GM18870 (cell line): ENCODE results near the gene EOMES.

Source experiments
- ATAC-seq: cut with Tn5 transposase; IDR thresholded peaks from one replicate; pipeline ENCODE4 v1.9.1; 2021; ENCODE audit warnings: moderate library complexity; ENCODE audit not compliant: unreplicated experiment

The EOMES gene

DNA sequence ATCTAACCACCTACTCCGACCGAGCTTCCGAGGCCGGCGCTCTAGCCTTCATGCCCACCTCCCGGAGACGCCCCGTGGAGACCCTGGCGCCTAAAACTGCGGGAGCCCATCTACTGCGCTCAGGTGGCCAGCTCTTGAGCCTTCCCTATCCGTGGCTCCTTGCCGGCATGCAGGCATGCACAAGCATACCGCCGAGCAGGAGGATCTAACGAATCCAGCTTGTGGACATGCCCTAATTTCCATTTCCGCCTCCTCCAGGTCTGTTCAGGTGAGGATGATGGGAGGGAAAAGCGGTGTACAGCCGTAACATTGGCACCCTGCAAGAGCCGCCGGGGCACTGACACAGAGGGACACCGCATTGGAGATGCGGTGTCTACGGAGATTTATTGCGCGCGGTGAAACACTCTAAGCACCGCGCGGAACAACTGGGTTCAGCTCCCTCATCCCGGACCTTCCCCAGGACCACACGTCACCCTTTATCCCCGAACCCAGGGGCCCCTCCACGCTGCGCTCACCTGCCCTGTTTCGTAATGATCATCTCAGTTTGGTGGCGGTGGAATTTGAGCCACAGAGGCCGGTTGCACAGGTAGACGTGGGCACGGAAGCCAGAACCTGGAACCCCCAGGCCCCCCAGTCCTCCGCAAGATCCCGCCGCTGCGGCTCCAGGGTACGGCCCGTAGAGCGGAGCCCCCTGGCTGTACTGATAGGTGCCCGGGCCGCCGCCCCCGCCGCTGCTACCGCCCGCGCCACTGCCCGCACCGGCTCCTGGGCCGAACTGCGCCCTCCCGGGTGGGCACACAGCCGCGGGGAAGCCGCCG is 1.0 kb downstream of the EOMES start:
- peak; percentile 4 for ATAC-seq

DNA sequence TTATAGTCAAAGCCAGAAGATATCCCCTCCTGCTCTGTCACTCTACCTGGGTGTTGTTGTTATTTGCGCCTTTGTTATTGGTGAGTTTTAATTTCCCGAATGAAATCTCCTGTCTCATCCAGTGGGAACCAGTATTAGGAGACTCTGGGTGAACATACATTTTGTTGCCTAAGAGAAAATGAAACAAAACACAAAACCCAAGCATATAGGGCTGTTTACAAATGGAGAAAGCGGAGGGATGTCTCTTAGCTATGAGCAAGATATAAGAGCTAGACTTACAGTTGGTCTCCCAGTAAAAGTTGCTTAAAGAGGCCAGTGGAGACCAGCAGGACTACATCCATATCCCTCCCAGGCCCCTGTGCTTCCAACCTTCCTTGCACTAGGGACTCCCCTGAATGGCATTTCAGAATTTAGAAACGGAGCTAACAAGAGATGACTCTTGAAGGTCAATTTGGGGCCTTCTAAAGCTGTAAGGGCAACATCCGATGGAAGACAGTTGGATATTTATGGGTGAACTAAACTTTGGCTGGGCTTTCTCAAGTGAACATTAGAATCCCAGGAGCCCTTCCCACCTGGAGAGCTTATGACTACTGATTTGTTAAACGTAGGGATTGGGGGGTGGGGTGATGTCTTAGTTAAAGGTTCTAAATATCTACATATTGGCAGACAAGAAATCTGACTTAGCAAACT is 2.7 kb downstream of the EOMES start:
- no peak for ATAC-seq

DNA sequence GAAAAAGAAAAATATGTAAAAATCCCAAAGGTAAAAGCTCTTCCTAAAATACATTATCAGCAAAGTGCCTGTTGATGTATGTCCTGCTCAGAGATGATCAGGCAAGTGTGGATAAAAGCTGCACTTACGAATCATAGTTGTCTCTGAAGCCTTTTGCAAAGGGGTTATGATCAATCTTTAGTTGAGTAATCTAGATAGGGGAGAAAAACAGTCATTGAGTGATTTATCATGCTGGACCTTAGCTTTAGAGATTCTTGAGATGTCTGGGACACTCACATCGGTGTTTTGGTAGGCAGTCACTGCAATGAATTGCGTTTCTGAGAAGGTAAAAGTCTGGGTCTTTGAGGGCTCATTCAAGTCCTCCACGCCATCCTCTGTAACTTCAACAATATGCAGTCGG is 3.7 kb downstream of the EOMES start:
- ATAC-seq: no peak

DNA sequence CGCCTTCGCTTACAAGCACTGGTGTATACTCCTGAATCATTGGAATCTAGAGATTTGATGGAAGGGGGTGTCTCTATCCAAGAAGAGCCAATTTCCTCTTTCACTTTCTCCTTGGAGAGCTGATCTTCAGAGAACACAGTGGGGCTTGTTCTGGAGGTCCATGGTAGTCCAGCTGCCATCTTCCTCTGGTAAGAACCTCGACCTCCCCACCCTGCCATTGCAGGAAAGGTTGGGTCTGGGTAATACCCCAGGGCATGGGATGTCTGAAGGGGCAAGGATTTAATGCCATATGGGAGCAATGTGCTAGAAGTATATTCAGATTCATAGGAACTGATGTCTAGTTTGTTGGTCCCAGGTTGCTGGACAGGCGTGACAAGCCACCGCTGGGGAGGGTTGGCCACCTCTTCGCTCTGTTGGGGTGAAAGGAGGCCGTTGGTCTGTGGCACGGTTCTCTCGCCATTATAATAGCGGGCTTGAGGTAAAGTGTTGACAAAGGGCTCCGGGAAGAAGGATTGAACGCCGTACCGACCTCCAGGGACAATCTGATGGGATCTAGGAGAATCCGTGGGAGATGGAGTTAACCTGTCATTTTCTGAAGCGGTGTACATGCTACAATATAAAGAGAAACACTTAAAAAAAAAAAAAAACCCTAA is 4.8 kb downstream of the EOMES start:
- ATAC-seq: no peak

DNA sequence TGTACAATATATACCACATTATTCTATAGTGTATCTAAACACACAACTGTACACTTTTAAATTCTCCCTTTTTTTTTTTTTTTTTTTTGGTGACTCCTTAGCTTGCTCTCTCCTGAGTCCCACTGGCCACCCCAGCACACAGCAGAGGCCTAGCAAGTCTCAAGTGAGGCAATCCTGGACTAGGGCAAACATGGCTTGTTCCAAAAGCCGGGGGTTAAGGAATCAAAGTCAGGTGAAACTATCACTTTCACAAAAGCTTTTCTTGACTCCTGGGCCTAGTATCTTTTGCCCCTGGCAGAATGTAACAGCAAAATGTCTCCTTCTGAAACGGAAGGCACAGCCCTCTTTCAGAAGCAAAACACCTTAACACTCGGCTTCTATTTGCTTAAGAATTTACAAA is 5.8 kb downstream of the EOMES start:
- no peak for ATAC-seq

DNA sequence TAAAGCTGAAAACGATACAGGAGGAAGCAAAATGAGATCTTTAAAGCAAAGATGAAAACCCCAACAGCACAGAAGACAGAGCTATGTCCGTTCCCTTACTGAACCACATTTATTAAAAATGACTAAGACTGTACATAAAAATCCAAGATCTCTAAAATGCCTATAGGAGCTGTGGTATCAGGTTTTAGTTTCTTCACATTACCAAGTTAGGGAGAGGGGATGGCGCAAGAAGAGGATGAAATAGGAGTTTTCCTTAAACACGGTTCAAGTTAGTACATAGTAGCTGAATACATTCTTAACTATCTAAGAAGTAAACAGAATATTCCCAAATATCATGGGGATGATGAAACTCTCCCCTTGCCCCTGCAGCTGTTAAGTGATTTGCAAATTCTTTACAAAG is 6.3 kb downstream of the EOMES start:
- ATAC-seq: no peak

DNA sequence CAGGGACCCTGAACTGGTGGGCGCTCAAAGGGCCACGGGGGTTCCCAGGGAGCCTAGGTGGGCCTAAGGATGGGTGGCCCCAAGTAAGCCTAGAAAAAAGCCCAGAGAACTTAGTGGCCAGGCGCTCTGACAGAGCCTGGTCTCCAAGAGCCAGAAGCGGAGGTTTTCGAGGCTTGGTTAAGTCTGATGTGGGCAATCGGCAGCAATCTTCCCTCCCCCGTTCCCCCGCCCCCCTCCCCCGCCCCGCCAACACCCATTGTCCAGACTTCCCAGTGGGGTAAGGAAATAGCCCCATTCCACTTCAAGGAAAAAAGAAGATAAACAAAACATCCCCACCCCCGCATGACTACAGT is 6.7 kb downstream of the EOMES start:
- no peak for ATAC-seq

DNA sequence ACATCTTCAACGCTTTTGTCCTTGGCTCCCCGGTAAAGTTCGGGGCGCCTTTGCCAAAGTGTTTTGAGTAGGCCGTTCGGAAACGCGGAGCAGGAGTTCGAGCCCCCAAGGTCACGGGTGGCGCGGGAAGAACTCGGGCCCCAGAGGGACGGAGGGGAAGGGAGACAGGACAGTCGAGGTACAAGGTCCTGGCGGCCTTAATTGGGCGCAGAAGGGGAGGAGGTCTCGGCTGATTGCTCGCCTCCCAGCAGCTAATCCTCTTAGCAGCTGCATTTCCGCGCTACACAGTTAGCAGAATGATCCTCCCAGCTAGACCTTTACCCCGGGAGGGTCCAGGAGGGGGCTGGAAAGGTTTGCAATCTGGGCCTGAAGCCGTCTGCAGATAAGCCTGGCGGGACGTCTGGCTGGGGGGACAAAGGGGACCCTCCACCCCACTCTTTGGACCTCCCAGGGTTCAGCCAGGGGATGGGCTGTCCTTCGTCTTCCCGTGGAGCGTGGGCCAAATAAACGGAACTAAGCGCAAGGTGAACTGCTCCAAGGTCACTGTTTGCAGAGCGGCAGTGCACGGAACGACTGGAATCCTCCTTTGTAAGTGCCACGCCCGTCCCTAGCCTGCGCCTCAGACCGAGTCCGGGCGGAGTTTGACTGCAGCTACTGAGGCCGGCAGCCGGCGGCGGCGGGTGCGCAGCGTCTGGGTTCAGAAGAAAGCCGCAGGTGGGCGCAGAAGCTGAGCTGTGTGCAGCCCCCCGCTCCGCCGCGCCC is 7.2 kb downstream of the EOMES start:
- ATAC-seq: no peak

DNA sequence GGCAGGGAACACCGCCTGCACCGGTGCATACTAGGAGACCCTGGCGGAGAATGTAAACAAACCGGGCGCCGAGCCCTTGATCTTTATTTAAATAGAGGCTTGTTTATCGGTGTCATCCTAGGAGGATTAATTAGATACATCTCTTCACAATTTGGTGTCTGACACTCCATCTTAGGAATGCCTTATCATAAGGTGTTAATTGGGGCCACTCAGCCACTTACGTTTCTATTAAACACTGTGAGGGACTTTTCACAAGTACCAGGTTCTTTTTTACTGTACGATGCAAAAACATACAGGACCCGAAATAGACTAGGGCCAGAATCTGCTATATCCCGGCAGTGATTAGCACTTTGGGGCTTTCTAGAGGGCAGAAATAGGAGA is 8.0 kb downstream of the EOMES start:
- no peak for ATAC-seq

DNA sequence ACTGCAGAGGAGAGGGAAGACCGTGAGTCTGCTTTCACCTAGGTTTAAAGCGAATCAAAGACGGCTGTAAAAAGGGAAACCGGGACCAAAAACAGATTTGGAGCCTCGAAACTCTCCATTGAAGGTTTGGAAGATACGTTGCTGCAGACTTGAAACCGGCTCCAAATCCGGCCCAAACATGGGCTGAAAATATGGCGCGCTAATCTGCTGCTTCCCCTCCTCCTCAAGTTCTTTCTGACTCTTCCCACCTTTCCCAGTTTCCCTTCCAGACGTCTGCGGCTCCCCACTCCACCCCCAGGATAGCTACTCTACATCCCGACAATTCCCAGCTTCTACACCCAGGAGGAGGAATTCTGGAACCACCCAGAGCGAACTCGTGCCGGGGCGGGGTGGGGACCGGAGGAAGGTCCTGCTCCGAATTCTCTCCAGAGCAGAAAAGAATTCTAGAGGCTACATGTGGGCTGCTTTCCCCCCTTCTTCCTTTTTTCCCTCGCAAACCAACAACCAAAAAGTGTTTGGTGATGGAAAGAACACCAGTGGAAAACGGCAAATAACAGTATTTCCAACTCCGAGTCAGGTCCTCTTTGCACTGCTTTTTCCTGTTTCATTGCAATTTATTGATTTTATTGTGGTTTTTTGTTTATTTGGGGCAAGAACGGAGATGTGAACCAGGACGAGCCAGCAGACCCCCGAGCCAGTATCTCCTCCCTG is 8.5 kb downstream of the EOMES start:
- no peak for ATAC-seq

DNA sequence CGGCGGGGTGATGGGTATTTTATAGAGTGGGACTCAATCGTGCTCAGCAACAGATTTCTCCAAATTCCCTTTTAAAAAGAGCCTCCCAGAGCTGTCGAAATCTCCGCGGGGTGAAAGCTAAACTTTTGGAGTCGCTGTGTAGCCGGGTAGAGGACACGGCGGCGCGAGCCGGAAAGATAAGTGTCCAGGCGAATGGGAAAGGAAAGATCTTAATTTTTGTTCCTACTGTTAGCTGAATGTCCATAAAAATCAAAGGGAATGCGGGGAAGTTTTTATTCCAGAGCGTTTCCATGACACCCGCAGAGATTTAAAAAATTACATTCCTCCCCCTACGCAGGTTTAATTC is 9.1 kb downstream of the EOMES start:
- ATAC-seq: no peak

DNA sequence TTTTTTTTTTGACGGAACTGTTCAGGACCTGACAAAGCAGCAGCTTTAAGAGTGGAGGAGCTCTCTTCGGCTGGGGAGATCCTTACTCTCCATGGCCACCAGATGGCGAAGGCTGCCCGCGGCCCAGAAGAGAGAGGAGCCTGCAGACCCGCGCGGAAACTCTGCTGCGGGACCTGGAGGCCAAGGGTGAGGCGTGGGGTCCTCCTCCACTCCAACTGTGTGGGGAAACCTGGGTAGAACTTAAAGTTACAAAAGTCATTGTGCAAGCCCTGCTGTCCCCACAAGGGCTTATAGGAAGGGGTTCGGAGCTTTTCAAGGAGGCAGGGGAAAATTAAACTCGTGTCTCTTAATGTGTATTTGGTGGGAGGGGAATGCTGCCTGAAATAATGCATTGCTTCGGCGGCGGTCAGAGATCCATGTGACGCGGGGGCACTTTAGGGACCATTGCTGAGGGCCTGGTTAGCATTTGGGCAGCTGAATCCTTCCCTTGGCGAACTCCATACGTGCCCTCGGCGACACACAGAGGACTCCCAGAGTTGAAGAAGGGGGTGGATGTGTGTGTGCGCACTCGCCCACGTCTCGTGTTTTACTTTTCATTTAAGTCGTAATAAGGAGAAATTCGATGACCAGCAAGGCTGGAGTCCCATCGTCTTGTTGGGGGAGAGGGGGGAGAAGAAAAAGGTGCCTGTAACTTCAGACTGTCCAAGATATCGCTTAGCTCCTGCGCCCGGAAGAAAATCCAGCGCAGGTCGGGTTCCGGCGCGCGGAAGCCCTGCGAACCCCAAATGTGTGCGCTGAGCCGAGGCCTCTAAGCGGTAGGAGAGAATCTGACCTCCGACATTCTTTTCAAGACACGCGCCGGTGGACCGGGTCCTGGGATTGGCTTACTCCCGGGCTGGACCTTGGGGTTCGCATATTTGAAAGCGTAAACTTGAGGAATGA is 9.7 kb downstream of the EOMES start:
- ATAC-seq: peak; percentile 73

DNA sequence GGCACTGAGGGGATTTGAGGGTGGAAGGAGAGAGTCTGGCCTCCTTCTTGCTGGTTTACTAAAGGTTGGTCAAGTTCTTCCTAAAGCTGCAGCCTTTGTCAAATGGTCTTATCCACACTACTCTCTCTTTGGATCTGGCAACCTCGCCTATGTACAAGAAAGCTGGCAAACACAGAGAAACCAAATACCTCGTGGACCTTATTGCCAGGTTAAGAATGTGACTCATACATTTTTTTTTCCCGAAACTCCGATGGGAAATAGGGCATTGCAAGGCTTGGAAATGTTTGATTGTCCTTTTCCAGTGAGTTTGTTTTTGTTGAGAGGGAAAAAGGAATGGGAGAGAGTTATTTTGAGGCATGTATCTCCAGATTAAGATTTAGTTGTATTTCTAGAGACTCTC is 13.9 kb downstream of the EOMES start:
- ATAC-seq: no peak

DNA sequence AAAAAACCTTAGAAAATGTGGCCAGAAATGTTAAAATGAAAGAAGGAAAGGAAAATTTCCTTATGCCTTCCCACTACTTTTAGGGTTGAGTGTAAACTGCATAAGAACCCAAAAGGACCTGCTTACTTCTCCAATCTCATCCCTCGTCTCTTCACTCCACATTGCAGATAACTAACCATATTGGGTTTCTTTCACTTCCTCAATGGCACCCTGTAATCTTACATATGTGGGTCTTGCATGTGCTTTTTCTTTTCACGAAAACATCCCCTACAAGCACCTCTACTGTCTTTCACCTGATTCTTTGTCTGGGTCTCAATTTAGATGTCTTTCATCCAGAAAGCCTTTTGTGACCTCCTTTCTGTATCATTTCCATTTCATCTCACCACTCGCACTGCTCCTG is 23.1 kb downstream of the EOMES start:
- ATAC-seq: no peak

DNA sequence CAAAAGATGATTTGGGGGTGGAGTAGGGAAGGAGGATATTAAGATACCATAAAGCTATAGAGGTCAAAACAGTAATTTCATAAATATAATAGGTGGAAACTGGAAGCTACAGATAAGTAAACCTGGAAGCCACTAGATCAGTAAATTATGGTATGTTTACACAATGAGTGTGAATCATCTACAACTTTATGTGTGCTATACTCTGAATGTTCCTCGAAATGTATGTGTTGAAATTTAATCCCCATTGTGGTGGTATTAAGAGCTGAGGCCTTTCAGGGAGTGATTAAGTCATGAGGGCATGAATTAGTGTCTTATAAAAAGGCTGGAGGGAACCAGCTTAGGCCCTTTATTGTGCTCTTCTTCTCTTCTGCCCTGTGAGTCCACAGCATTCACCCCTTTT is 25.2 kb downstream of the EOMES start:
- no peak for ATAC-seq

DNA sequence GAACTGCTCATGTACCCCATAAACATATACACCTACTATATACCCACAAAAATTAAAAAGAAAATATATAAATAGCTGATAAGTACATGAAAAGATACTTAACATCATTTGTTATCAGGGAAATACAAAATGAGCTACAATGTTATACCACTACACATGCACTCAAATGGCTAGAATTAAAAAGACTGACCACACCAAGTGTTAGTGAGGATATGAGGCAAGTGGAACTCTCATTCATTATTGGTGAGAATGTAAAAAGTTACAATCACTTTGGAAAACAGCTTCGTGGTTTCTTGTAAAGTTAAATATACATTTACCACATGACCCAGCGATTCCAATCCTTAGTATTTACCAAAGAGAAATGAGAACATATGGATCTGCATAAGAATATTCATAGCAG is 26.5 kb downstream of the EOMES start:
- ATAC-seq: no peak

DNA sequence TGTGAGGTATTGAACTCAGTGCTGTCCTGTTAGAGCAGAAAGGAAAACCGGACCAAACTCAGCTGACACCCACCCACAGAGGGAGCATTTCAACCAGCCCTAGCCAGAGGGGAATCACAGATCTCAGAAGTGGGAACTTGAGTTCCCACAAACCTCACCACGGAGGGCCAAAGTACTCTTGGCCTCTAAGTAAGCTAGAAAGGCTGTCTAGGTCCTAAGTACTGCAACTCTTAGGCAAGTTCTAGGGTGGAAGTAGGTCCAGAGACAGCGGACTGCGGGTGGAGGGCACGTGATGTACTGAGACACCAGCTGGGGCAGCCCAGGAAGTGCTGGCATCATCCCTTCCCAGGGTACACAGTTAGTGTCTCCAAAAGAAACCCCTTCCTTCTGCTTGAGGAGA is 34.1 kb downstream of the EOMES start:
- no peak for ATAC-seq

DNA sequence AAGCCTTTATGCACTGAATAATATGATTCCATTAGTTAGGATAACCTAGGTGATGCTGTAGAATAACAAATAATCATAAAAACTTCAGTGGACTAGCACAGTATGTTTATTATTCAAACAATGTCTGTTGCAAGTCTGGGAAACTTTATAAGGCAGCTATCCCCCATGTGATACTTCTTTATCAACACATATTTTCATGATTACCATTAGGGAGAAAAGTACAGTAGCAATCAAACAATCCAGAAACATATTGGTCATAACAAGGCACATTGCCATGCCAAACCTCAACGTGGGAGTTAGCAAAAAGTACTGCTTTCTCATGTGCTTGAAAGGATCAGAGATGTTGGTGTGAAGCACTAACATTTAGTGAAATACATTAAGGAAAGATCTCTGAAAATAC is 35.5 kb downstream of the EOMES start:
- no peak for ATAC-seq

DNA sequence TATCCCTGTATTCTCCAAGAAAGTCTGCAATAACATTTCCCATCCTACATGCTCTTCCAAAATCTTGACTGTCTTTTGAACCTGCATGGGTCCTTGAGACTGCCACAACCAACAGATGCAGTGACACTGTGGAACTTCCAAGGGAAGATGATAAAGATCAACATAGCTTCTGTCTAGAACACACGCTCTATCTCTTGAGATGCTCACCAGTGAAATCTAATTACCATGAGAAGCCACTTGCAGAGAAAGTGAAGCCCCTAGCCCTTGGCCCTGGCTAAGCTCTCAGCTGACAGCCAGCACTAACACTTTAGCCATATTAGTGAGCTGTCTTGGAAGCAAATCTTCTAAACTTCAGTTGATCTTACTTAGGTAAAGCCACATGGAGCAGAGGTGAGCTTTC is 36.6 kb downstream of the EOMES start:
- ATAC-seq: no peak

DNA sequence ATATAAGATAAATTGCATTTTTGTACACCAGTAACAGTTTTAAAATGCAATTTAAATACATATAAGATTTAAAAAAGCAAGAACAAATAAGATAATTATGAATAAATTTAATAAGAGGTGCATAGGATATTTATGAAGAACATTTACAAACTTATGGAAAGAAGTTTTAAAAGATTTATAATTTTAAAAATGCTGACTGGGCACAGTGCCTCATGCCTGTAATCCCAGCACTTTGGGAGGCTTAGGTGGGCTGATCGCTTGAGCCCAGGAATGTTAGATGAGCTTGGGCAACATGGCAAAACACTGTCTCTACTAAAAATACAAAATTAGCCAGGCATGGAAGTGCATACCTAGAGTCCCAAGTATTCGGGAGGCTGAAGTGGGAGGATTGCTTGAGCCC is 37.8 kb downstream of the EOMES start:
- ATAC-seq: no peak
